Measurements from ENCODE around the gene MYZAP. TPM values are rescaled to one million over a fixed set of nuclear protein-coding genes. Genes with fewer than 3 reads are reported as not detected.

The MYZAP gene
- total and polyA plus RNA-seq, 2 experiments from 2014 or later, result 1.0 to 1.5 TPM

GRCh38 chr15:57552678-57553334 is 38.9 kb upstream of the MYZAP start:
- peaks cover 12% of the 10 kb centered on the region for H3K27me3 Mint-ChIP-seq (ENCODE audit: insufficient read depth, low read depth, poor library complexity)
- TF ChIP-seq POLR2AphosphoS5 (IDR thresholded peaks at IDR 0.05; ENCODE audit: low read depth), result 0 out of 2 replicates have a peak, but pooled peaks have one; percentile 2
- no peak for TF ChIP-seq CTCF (conservative IDR thresholded peaks at IDR 0.05; ENCODE audit: low read depth in 2 of 2)
- no peaks in the 10 kb centered on the region for H3K27me3 ChIP-seq (ENCODE audit: insufficient read depth)
- DNase-seq (ENCODE audit: low spot score) (no peak), ATAC-seq (no peak)
- H3K4me3 Mint-ChIP-seq, result no peak overlapping the region
- no peaks in the 10 kb centered on the region for H3K36me3 ChIP-seq (ENCODE audit: insufficient read depth)
- H2AFZ ChIP-seq, result no peak overlapping the region
- H3K9me2 ChIP-seq (ENCODE audit: insufficient read depth), result 0 out of 2 replicates have a peak, but pooled peaks cover 2% of the 10 kb centered on the region
- H3K36me3 Mint-ChIP-seq (ENCODE audit: low read depth), result peaks cover 28% of the 10 kb centered on the region; the same call in 2 of the 3 replicates
- no peaks in the 10 kb centered on the region; the same call in 2 of the 3 replicates for H3K9me3 Mint-ChIP-seq
- H3K27ac Mint-ChIP-seq, result no peak overlapping the region
- H3K4me3 ChIP-seq, result no peak overlapping the region
- H3K79me2 ChIP-seq (replicated peaks; ENCODE audit: insufficient read depth), result no peaks in the 10 kb centered on the region
- peaks cover 4% of the 10 kb centered on the region; the same call in 1 of the 2 replicates for H3K4me1 ChIP-seq (ENCODE audit: insufficient read depth)
- H3F3A ChIP-seq (replicated peaks; ENCODE audit: low read depth), result no peaks in the 10 kb centered on the region
- H4K20me1 ChIP-seq (replicated peaks; ENCODE audit: insufficient read depth), result no peaks in the 10 kb centered on the region
- peaks cover 31% of the 10 kb centered on the region for H3K4me1 Mint-ChIP-seq
- peak overlapping the region; percentile 73; the same call in 1 of the 2 replicates for H3K27ac ChIP-seq (ENCODE audit: low read depth)
- no peak overlapping the region for H3K4me2 ChIP-seq

DNA sequence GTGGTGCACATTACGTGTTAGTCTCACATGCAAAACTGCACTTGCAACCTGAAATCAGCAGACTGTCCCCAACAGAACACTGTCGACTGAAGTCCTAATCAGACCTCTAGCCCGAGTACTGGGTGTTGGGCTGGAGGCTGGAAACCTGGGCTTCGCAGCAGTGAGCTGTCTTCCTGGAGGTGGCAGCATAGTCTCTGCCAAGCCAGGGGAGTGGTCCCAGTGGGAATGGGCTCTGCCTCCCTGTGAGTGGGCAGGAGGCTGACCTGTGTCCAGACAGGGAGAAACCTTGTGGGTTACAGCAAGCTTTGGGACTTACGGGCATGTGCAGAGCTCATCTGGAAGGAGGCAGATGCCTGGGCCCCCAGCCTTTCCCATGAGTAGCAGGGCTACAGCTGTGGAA is 38.2 kb upstream of the MYZAP start:
- Histone ChIP-seq H3K27ac (ENCODE audit: low read depth) (no peak overlapping the region), H4K20me1 (replicated peaks; ENCODE audit: insufficient read depth) (no peaks in the 10 kb centered on the region), H3K79me2 (replicated peaks; ENCODE audit: insufficient read depth) (no peaks in the 10 kb centered on the region), H3K36me3 (ENCODE audit: insufficient read depth) (no peaks in the 10 kb centered on the region), H3K9me2 (ENCODE audit: insufficient read depth) (0 out of 2 replicates have a peak, but pooled peaks cover 2% of the 10 kb centered on the region), H3K4me3 (no peak overlapping the region), H2AFZ (no peak overlapping the region), H3K4me1 (ENCODE audit: insufficient read depth) (peaks cover 4% of the 10 kb centered on the region; the same call in 1 of the 2 replicates), H3K4me2 (no peak overlapping the region), H3F3A (replicated peaks; ENCODE audit: low read depth) (no peaks in the 10 kb centered on the region), H3K27me3 (ENCODE audit: insufficient read depth) (no peaks in the 10 kb centered on the region)
- ATAC-seq (peak; percentile 70), DNase-seq (ENCODE audit: low spot score) (peak; percentile 35)
- Mint-ChIP-seq H3K27me3 (ENCODE audit: insufficient read depth, low read depth, poor library complexity) (peaks cover 12% of the 10 kb centered on the region), H3K27ac (no peak overlapping the region; the same call in 1 of the 2 replicates), H3K9me3 (no peaks in the 10 kb centered on the region; the same call in 2 of the 3 replicates), H3K36me3 (ENCODE audit: low read depth) (peaks cover 22% of the 10 kb centered on the region; the same call in 2 of the 3 replicates), H3K4me1 (peaks cover 31% of the 10 kb centered on the region), H3K4me3 (no peak overlapping the region)
- peak in 1 of 2 experiments; percentile 56; a peak in 2 of 4 replicates for TF ChIP-seq CTCF (conservative IDR thresholded peaks at IDR 0.05; ENCODE audit: low read depth in 2 of 2)
- no peak for TF ChIP-seq EZH2 (IDR thresholded peaks at IDR 0.05; ENCODE audit: low read depth, unreplicated experiment)
